WI38 (cell line): Measurements from ENCODE around the gene FLT1.

Experiments
- H3K4me3 ChIP-seq: 2 replicates; pipeline ENCODE4 v1.5.1; 2011; ENCODE audit warnings: low read depth, mild to moderate bottlenecking, control low read depth, low read length
- CTCF ChIP-seq: IDR thresholded peaks from 2 replicates; pipeline ENCODE4 v1.5.1; 2012; ENCODE audit warnings: low read depth, mild to moderate bottlenecking, control low read depth, low read length

FLT1 gene

GRCh38 chr13:28469316-28469715 is 25.6 kb downstream of the FLT1 start:
- no peak for TF ChIP-seq CTCF
- H3K4me3 ChIP-seq: no peak overlapping the region

GRCh38 chr13:28468023-28468915 is 26.7 kb downstream of the FLT1 start:
- TF ChIP-seq CTCF: no peak
- no peak overlapping the region for H3K4me3 ChIP-seq

- TF ChIP-seq CTCF: no peak
These were observed 27.9 kb downstream of the FLT1 start for GRCh38 chr13:28467034-28467433.

GRCh38 chr13:28466151-28466550 is 28.8 kb downstream of the FLT1 start:
- H3K4me3 ChIP-seq: no peak overlapping the region
- no peak for TF ChIP-seq CTCF

More at GRCh38 chr13:28467034-28467433, 27.9 kb downstream of the FLT1 start:
- no peak overlapping the region for H3K4me3 ChIP-seq

GRCh38 chr13:28464861-28465460 is 30.0 kb downstream of the FLT1 start:
- no peak overlapping the region for H3K4me3 ChIP-seq
- TF ChIP-seq CTCF: no peak

- H3K4me3 ChIP-seq: no peak overlapping the region
- no peak for TF ChIP-seq CTCF
These were observed 31.4 kb downstream of the FLT1 start for GRCh38 chr13:28463481-28463880.

GRCh38 chr13:28459911-28460310 is 35.0 kb downstream of the FLT1 start:
- H3K4me3 ChIP-seq: no peak overlapping the region

More at GRCh38 chr13:28459911-28460310, 35.0 kb downstream of the FLT1 start:
- TF ChIP-seq CTCF: no peak
